ENCODE measurements around the gene NFATC2.
A peak's percentile ranks its signal among the peaks of the same experiment; 100 is the strongest.

NFATC2 gene

DNA sequence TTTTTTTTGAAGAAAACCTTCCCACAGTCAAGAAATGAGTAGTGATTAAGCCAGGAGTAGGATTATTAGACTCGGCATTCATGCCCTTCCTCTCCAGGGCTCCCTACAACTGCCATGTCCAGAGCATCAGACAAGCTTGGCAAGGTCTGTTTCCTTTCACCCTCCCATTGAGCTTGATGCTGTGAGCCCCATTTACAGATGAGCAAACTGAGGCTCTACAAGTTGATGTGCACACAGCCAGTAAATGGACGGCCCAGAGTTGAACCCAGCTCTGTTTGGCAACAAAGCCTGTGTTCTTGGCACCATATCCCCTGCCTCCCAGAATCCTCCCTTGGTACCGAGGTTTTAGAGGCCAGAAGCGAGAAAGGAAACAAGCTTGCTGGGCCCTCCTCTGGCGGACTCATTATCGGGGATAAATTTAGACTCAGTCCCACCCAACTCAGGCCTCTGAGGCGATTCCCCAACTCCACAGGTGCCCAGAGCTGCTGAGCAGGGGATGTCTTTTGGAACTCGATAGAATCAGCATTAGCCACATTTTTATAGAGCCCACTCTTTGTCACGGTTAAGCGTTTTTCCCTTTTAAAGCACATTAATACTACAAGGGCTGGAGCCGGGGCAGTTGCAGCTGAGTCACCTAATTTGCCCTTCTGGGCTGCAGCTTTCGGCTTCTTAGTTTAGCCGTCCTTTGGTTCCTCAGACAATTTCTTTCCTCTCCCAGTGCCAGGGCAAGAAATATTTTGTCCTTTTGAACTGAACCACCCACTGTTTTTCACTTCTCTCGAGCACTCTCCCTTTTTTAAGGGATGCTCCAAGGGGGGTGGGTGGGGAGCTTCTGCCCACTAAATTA lies 23.0 kb upstream of the NFATC2 start:
- no peak overlapping the region for H3K4me3 ChIP-seq (ENCODE audit: low read depth in 1 of 2, low read length in 2 of 2)
- H3K27me3 ChIP-seq (ENCODE audit: control insufficient read depth in 1 of 2, insufficient read depth in 2 of 2, low read length in 2 of 2): no peaks in the 10 kb centered on the region
- no peaks in the 10 kb centered on the region for H3K9me3 ChIP-seq (ENCODE audit: low read length)
- H3K27ac ChIP-seq (ENCODE audit: low read depth, low read length): no peak overlapping the region
- H3K36me3 ChIP-seq (ENCODE audit: insufficient read depth, low read length): no peaks in the 10 kb centered on the region
- peaks cover 37% of the 10 kb centered on the region for H3K4me1 ChIP-seq (ENCODE audit: insufficient read depth, low read length)
- H3K9ac ChIP-seq (ENCODE audit: low read length): peak overlapping the region; percentile 9

DNA sequence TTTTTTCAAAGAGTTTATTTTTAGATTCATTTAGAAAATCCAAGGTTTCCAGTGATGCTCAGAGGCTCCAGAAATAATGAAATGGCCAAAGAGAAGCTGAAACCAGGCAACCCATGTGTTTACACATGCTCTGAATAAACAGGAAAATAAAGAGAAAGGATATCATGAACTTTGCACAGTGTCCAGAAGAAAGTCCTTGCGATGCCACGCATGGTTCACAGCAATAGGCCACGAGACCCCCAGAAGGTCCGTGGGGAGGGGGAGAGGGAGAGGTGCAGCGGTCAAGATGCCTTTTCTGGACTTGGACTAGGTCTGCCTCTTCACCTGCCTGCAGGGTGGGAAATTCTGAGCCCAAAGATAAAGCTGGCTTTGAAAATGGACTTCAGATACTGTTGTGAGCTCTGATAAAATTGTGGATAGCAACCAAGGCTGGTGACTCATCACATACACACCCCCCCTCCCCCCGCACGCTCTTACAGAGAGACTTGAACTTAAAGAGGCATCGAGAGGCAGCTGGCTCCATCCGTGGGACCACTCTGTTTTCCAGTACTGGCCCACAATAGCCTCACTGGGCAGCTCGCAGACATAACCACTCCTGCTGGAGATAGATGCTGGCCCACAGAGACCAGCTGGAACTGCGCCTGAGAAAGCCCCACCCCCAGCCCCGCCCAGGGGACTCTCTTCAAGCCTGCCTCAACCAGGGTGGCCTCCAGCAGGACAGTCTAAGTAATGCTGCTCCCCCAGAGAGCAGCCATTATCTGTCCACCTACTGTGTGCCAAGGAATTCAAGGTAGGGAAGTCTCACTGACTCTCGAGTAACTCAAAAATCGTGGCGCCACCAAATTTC lies 21.2 kb upstream of the NFATC2 start:
- Histone ChIP-seq H3K4me3 (ENCODE audit: low read depth in 1 of 2, low read length in 2 of 2) (peak overlapping the region in 1 of 2 donors; percentile 73), H3K4me1 (ENCODE audit: insufficient read depth, low read length) (peaks cover 42% of the 10 kb centered on the region), H3K27me3 (ENCODE audit: control insufficient read depth in 1 of 2, insufficient read depth in 2 of 2, low read length in 2 of 2) (no peaks in the 10 kb centered on the region), H3K27ac (ENCODE audit: low read depth, low read length) (peak overlapping the region; percentile 92), H3K9ac (ENCODE audit: low read length) (peak overlapping the region; percentile 40), H3K9me3 (ENCODE audit: low read length) (no peaks in the 10 kb centered on the region), H3K36me3 (ENCODE audit: insufficient read depth, low read length) (no peaks in the 10 kb centered on the region)

DNA sequence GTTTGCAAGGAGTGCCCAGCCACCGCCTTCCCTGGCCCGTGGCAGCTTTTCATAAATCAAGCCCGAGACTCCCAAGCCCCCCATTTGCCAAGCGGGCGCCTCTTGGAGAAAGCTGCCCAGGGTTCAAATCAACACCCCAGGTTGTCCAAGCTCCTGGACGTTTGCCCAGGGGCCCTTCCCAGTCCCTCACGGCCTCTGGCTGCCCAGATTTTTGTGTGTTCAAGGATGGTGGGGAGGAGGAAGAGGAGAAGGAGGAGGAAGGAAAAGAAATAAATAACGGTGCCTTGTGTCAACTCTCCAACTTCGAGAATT lies 20.6 kb upstream of the NFATC2 start:
- no peaks in the 10 kb centered on the region for H3K27me3 ChIP-seq (ENCODE audit: control insufficient read depth in 1 of 2, insufficient read depth in 2 of 2, low read length in 2 of 2)

DNA sequence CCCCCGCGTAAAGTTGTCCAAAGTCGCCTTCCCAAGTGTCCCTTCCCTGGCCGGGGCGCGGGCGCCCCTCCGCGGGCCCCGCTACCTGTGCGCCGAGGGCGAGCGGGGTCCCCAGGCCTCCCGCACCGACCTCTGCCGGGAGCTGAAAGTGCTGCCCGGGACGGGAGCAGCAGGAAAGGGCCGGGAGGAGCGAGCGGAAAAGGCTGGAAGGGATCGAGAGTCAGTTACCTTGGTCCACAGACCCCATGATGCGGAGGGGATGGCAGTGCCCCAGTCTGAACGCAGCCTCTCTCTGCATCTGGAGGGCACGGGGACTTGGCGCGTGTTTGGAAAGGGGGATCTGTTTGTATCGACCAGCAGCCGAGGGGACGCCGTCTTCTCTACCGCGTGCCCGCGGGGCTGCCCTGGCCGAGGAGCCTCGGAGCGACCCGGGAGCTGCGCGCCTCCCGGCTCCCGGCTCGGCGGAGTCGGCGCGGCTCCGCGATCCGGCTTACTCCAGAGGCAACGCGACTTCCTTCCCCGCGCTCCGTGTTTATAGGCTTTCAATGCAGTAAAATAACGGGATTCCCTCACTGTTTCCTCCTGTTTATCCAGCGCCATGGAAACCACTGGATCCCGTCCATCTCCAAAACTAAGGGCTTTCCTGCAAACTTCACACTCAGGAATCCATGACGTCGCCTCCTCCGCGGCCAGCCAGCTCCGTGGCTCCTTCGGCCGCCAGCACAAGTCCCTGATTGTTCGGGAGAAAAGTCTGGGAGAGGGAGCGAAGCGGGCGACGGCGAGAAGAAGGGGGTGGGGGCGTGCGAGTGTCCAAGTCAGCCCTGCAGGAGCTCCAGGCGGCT lies 20.0 kb upstream of the NFATC2 start:
- Histone ChIP-seq H3K27me3 (ENCODE audit: control insufficient read depth in 1 of 2, insufficient read depth in 2 of 2, low read length in 2 of 2) (no peaks in the 10 kb centered on the region), H3K9ac (ENCODE audit: low read length) (peak overlapping the region; percentile 74), H3K36me3 (ENCODE audit: insufficient read depth, low read length) (no peaks in the 10 kb centered on the region), H3K9me3 (ENCODE audit: low read length) (no peaks in the 10 kb centered on the region), H3K4me3 (ENCODE audit: low read depth in 1 of 2, low read length in 2 of 2) (peak overlapping the region; percentile 56 to 73), H3K27ac (ENCODE audit: low read depth, low read length) (peak overlapping the region; percentile 92), H3K4me1 (ENCODE audit: insufficient read depth, low read length) (peaks cover 42% of the 10 kb centered on the region)

More for the DNA sequence above, 20.6 kb upstream of the NFATC2 start:
- Histone ChIP-seq H3K9ac (ENCODE audit: low read length) (peak overlapping the region; percentile 40), H3K9me3 (ENCODE audit: low read length) (no peaks in the 10 kb centered on the region), H3K36me3 (ENCODE audit: insufficient read depth, low read length) (no peaks in the 10 kb centered on the region), H3K4me1 (ENCODE audit: insufficient read depth, low read length) (peaks cover 42% of the 10 kb centered on the region), H3K4me3 (ENCODE audit: low read depth in 1 of 2, low read length in 2 of 2) (peak overlapping the region; percentile 56 to 73), H3K27ac (ENCODE audit: low read depth, low read length) (peak overlapping the region; percentile 92)

DNA sequence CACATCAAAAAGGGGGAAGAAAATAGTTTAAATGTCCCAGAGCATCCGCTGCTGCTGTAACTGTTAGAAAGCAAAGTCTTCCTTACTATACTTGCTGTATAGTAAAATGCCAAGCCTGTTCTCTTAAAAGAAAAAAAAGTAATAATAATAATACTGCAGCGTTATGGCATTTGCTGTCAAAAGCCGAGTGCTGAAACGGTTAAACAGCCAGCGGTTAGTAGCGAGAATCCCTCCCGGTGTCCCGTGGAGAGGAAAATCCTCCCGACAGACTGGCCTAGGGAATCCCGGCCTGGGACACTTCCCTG lies 19.5 kb upstream of the NFATC2 start:
- Histone ChIP-seq H3K27me3 (ENCODE audit: control insufficient read depth in 1 of 2, insufficient read depth in 2 of 2, low read length in 2 of 2) (no peaks in the 10 kb centered on the region), H3K9me3 (ENCODE audit: low read length) (no peaks in the 10 kb centered on the region), H3K36me3 (ENCODE audit: insufficient read depth, low read length) (no peaks in the 10 kb centered on the region), H3K4me1 (ENCODE audit: insufficient read depth, low read length) (peaks cover 42% of the 10 kb centered on the region), H3K4me3 (ENCODE audit: low read depth in 1 of 2, low read length in 2 of 2) (peak overlapping the region; percentile 56 to 73), H3K9ac (ENCODE audit: low read length) (peak overlapping the region; percentile 74), H3K27ac (ENCODE audit: low read depth, low read length) (peak overlapping the region; percentile 92)

DNA sequence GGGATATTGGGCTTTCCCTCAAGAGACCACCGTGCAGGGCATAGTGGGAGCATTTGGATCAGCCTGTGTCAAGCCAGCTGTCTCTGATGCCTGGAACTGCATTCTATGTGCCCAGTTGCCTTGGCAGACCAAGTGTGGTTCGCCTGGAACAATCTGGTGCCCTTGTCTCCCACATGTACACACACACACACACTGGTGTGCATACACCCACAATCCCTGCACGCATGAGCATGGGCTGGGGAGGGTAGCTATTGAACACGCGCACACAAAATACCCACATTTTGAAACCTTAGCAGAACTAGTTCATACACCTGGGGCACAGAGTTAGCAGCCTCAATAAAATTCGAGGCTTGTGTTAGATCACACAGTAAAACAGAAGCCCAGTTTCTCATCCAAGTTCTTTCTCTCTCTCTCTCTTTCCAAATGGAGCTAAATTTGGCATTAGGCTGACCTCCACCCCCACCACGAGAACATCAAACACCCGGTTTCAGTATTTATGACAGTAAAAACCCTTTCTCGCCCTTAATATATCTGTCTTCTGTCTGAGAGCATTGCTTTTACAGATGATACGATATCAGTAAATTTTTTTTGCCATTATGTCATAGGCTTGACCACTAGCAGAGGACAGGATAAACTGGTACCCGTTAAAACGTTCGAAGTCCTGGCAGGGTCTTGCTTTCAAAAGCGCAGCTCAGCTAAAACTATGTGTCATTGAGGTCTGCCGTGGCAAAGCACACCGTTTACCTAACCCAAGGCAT lies 18.2 kb upstream of the NFATC2 start:
- H3K9ac ChIP-seq (ENCODE audit: low read length): no peak overlapping the region
- H3K9me3 ChIP-seq (ENCODE audit: low read length): no peaks in the 10 kb centered on the region
- no peaks in the 10 kb centered on the region for H3K36me3 ChIP-seq (ENCODE audit: insufficient read depth, low read length)
- no peaks in the 10 kb centered on the region for H3K27me3 ChIP-seq (ENCODE audit: control insufficient read depth in 1 of 2, insufficient read depth in 2 of 2, low read length in 2 of 2)
- H3K4me1 ChIP-seq (ENCODE audit: insufficient read depth, low read length): peaks cover 38% of the 10 kb centered on the region
- peak overlapping the region; percentile 17 to 31 for H3K4me3 ChIP-seq (ENCODE audit: low read depth in 1 of 2, low read length in 2 of 2)
- H3K27ac ChIP-seq (ENCODE audit: low read depth, low read length): no peak overlapping the region

DNA sequence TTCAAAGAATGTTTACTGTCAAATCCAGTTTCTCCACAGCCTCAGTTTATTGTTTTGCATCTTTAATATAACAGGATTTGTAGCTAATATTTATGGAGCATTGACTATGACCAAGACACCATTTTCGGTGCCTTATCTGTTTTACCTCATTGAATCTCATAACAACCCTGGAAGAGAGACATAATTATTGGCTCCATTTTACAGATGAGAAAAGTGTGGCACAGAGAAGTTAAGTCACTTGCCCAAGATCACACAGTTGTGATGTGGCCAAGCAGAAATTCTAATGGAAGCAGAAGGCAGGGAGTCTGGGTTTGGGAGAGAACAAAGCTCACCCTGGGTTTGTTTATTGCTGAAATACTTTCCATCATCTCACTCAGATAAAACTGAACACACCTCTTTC lies 17.5 kb upstream of the NFATC2 start:
- no peak overlapping the region for H3K9ac ChIP-seq (ENCODE audit: low read length)
- no peak overlapping the region for H3K27ac ChIP-seq (ENCODE audit: low read depth, low read length)
- H3K36me3 ChIP-seq (ENCODE audit: insufficient read depth, low read length): no peaks in the 10 kb centered on the region
- no peaks in the 10 kb centered on the region for H3K9me3 ChIP-seq (ENCODE audit: low read length)
- peak overlapping the region in 1 of 2 donors; percentile 17 for H3K4me3 ChIP-seq (ENCODE audit: low read depth in 1 of 2, low read length in 2 of 2)
- no peaks in the 10 kb centered on the region for H3K27me3 ChIP-seq (ENCODE audit: control insufficient read depth in 1 of 2, insufficient read depth in 2 of 2, low read length in 2 of 2)
- peaks cover 33% of the 10 kb centered on the region for H3K4me1 ChIP-seq (ENCODE audit: insufficient read depth, low read length)

DNA sequence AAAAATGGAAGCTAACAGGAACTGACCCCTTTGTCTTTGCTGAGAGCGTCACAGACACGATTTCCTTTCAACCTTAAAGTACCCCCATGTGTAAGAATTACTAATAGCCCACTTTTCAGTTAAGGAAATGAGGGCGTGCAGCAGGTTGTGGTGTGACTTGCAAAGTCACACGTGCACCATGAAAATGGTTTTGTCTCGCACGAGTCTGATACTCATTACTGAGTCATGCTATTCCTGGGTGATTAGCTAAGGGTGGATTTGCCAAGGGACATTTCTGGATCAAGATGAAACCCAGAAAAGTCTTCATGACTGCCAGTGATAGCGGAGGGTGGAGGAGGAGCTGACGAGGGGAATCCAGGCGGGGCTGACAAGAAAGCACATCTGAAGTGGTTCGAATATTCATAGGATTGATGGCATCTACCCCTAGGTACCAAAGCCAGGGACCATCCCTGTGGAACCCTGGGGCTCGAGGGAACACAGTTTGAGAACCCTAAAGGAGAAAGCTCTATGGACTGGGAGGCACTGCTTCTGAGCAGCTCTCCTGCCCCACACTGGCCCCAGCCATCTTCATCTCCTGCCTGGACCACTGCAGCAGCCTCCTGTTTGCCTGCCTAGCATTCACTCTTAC lies 12.1 kb upstream of the NFATC2 start:
- no peaks in the 10 kb centered on the region for H3K36me3 ChIP-seq (ENCODE audit: insufficient read depth, low read length)
- H3K4me1 ChIP-seq (ENCODE audit: insufficient read depth, low read length): no peaks in the 10 kb centered on the region
- H3K27me3 ChIP-seq (ENCODE audit: control insufficient read depth in 1 of 2, insufficient read depth in 2 of 2, low read length in 2 of 2): no peaks in the 10 kb centered on the region
- H3K9ac ChIP-seq (ENCODE audit: low read length): no peak overlapping the region
- no peak overlapping the region for H3K4me3 ChIP-seq (ENCODE audit: low read depth in 1 of 2, low read length in 2 of 2)
- no peaks in the 10 kb centered on the region for H3K9me3 ChIP-seq (ENCODE audit: low read length)
- no peak overlapping the region for H3K27ac ChIP-seq (ENCODE audit: low read depth, low read length)

DNA sequence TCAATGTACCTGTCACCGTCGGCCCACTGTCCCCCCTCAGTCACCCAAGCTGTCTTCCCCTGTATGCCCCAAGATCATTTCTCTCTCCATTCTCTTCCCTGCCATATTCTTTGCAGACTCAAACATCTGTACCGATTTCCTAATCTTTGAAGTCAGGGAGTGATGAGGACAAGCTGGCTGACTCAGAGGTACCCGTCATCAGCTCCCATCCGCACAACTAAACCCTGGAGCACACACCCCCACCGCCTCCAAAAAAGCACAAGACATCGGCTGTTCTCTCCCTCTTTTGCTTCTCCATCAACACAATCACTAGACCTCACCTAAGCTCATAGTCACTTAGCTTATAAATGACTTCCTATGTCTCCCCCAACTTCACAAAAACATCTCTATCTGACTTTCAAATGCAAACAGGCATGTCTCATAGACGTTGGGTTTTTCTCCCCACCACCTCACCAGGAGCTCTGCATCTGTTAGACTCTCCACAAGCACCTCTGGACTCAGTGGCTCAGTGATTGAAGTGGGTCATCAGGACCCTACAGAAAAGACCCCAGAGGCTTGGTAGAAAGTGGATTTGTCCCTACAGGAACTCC lies 11.5 kb upstream of the NFATC2 start:
- Histone ChIP-seq H3K4me1 (ENCODE audit: insufficient read depth, low read length) (no peaks in the 10 kb centered on the region), H3K9me3 (ENCODE audit: low read length) (no peaks in the 10 kb centered on the region), H3K27ac (ENCODE audit: low read depth, low read length) (no peak overlapping the region), H3K27me3 (ENCODE audit: control insufficient read depth in 1 of 2, insufficient read depth in 2 of 2, low read length in 2 of 2) (no peaks in the 10 kb centered on the region), H3K36me3 (ENCODE audit: insufficient read depth, low read length) (no peaks in the 10 kb centered on the region), H3K9ac (ENCODE audit: low read length) (no peak overlapping the region), H3K4me3 (ENCODE audit: low read depth in 1 of 2, low read length in 2 of 2) (no peak overlapping the region)

DNA sequence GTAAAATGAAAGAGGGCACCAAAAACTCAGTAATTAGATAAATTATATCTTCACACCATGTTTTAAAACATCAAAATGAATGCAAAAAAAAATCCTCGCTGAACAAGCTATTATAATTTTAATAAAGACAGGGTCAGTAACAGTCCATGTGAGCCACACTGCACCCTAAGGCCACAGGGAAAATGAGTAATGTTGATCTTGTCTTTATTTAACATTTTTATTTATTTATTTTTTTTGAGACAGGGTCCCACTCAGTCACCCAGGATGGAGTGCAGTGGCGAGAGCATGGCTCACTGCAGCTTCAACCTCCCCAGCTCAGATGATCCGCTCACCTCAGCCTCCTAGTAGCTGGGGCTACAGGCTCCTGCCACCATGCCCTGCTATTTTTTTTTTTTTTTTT lies 8.7 kb upstream of the NFATC2 start:
- Histone ChIP-seq H3K9me3 (ENCODE audit: low read length) (no peaks in the 10 kb centered on the region), H3K9ac (ENCODE audit: low read length) (no peak overlapping the region), H3K27me3 (ENCODE audit: control insufficient read depth in 1 of 2, insufficient read depth in 2 of 2, low read length in 2 of 2) (no peaks in the 10 kb centered on the region), H3K36me3 (ENCODE audit: insufficient read depth, low read length) (no peaks in the 10 kb centered on the region), H3K4me3 (ENCODE audit: low read depth in 1 of 2, low read length in 2 of 2) (no peak overlapping the region), H3K27ac (ENCODE audit: low read depth, low read length) (no peak overlapping the region), H3K4me1 (ENCODE audit: insufficient read depth, low read length) (no peaks in the 10 kb centered on the region)

Data from muscle layer of colon (tissue), 2 donors.